Measurements from ENCODE around the gene SUPV3L1. TPM values are rescaled to one million over a fixed set of nuclear protein-coding genes. Genes with fewer than 3 reads are reported as not detected.

The SUPV3L1 gene
- polyA plus RNA-seq, 1 donor (not counting 4 experiments of a cell fraction or from before 2014, with no cell fraction given), result 34.1 TPM

DNA sequence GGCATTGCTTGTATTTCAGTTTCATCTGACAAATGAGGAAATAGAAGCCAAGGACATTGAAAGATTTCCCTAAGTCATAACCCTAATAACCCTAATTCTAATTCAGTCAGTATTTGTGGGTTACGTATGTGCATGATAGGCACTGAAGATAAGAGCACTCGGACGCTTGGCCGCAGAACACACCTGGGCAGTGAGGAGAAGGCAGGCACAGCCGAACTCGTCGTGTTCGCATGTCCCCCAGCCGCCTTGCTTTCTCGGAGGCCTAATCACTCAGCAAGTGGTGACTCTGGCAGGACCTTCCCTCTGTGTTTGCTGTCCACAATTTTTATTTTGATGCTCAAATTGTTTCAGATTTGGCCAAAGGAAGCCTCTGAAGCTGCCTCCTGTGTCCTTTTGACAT is 63.8 kb downstream of the SUPV3L1 start:
- H3K4me1 ChIP-seq (ENCODE audit: control insufficient read depth, extremely low read depth, insufficient read depth, low read length), result peaks cover 16% of the 10 kb centered on the region
- H3K27me3 ChIP-seq (ENCODE audit: control insufficient read depth, extremely low read depth, insufficient read depth, low read length), result no peaks in the 10 kb centered on the region
- no peak overlapping the region for H2AFZ ChIP-seq (ENCODE audit: control insufficient read depth, low read length)
- H3K4me3 ChIP-seq (ENCODE audit: control insufficient read depth in 2 of 3, extremely low read depth in 1 of 3, insufficient read depth in 2 of 3, low read depth in 1 of 3, low read length in 3 of 3), result no peak overlapping the region
- TF ChIP-seq, protein P1, sequence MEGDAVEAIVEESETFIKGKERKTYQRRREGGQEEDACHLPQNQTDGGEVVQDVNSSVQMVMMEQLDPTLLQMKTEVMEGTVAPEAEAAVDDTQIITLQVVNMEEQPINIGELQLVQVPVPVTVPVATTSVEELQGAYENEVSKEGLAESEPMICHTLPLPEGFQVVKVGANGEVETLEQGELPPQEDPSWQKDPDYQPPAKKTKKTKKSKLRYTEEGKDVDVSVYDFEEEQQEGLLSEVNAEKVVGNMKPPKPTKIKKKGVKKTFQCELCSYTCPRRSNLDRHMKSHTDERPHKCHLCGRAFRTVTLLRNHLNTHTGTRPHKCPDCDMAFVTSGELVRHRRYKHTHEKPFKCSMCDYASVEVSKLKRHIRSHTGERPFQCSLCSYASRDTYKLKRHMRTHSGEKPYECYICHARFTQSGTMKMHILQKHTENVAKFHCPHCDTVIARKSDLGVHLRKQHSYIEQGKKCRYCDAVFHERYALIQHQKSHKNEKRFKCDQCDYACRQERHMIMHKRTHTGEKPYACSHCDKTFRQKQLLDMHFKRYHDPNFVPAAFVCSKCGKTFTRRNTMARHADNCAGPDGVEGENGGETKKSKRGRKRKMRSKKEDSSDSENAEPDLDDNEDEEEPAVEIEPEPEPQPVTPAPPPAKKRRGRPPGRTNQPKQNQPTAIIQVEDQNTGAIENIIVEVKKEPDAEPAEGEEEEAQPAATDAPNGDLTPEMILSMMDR (optimal IDR thresholded peaks at IDR 0.05 in 1 of 3, IDR thresholded peaks at IDR 0.05 in 1 of 3, conservative IDR thresholded peaks at IDR 0.05 in 1 of 3; ENCODE audit: extremely low read depth in 1 of 3, insufficient read depth in 2 of 3, low read length in 3 of 3), result no peak
- TF ChIP-seq EZH2 (IDR thresholded peaks at IDR 0.05; ENCODE audit: low read length), result no peak
- H3K79me2 ChIP-seq (ENCODE audit: control insufficient read depth, insufficient read depth, low read length), result no peaks in the 10 kb centered on the region
- no peak overlapping the region for H3K4me2 ChIP-seq (ENCODE audit: control insufficient read depth, extremely low read depth, insufficient read depth, low read depth, low read length)
- H3K27ac ChIP-seq (ENCODE audit: control insufficient read depth, insufficient read depth, low read length), result no peak overlapping the region
- no peaks in the 10 kb centered on the region for H3K36me3 ChIP-seq (ENCODE audit: control insufficient read depth in 2 of 2, extremely low read depth in 1 of 2, insufficient read depth in 2 of 2, low read length in 2 of 2)
- H3K9me1 ChIP-seq (ENCODE audit: control insufficient read depth, extremely low read depth, insufficient read depth, low read length), result no peaks in the 10 kb centered on the region
- FAIRE-seq, result no peak
- no peak for DNase-seq (ENCODE audit: low read depth, low spot score)
- no peak overlapping the region for H3K9ac ChIP-seq (ENCODE audit: control insufficient read depth, extremely low read depth, insufficient read depth, low read length)
- no peaks in the 10 kb centered on the region for H3K9me3 ChIP-seq (ENCODE audit: control insufficient read depth, low read depth, low read length)
- dilution Hi-C loops (cut with MboI; ENCODE audit: extremely low pct_ligation_motif_present, low sequenced_read_pairs), result no loop called here
- no peaks in the 10 kb centered on the region for H4K20me1 ChIP-seq (ENCODE audit: control insufficient read depth, extremely low read depth, insufficient read depth, low read length)

DNA sequence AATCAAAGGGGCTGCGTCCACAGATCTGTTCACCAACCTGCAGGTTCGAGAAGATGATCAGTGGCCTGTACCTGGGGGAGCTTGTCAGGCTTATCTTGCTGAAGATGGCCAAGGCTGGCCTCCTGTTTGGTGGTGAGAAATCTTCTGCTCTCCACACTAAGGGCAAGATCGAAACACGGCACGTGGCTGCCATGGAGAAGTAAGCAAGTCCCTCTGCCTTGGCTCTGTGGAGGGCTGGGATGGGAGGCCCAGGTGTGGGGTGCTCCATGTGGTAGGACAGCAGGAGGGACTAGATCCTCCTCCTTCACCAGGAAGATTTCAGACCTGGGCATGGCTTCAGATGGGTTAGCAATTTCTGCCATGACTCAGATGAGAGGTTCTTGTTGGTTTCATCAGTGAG is 66.0 kb downstream of the SUPV3L1 start:
- no peak for FAIRE-seq
- Histone ChIP-seq H3K9me3 (ENCODE audit: control insufficient read depth, low read depth, low read length) (no peaks in the 10 kb centered on the region), H3K79me2 (ENCODE audit: control insufficient read depth, insufficient read depth, low read length) (no peaks in the 10 kb centered on the region), H3K9me1 (ENCODE audit: control insufficient read depth, extremely low read depth, insufficient read depth, low read length) (no peaks in the 10 kb centered on the region), H2AFZ (ENCODE audit: control insufficient read depth, low read length) (no peak overlapping the region), H3K36me3 (ENCODE audit: control insufficient read depth in 2 of 2, extremely low read depth in 1 of 2, insufficient read depth in 2 of 2, low read length in 2 of 2) (no peaks in the 10 kb centered on the region), H3K27ac (ENCODE audit: control insufficient read depth, insufficient read depth, low read length) (no peak overlapping the region), H3K27me3 (ENCODE audit: control insufficient read depth, extremely low read depth, insufficient read depth, low read length) (no peaks in the 10 kb centered on the region), H3K4me1 (ENCODE audit: control insufficient read depth, extremely low read depth, insufficient read depth, low read length) (peaks cover 8% of the 10 kb centered on the region), H3K4me3 (ENCODE audit: control insufficient read depth in 2 of 3, extremely low read depth in 1 of 3, insufficient read depth in 2 of 3, low read depth in 1 of 3, low read length in 3 of 3) (no peak overlapping the region), H3K9ac (ENCODE audit: control insufficient read depth, extremely low read depth, insufficient read depth, low read length) (no peak overlapping the region), H4K20me1 (ENCODE audit: control insufficient read depth, extremely low read depth, insufficient read depth, low read length) (no peaks in the 10 kb centered on the region), H3K4me2 (ENCODE audit: control insufficient read depth, extremely low read depth, insufficient read depth, low read depth, low read length) (no peak overlapping the region)
- no peak for DNase-seq (ENCODE audit: low read depth, low spot score)
- dilution Hi-C loops (cut with MboI; ENCODE audit: extremely low pct_ligation_motif_present, low sequenced_read_pairs), result no loop called here
- no peak for TF ChIP-seq EZH2 (IDR thresholded peaks at IDR 0.05; ENCODE audit: low read length)
- TF ChIP-seq, protein P1 (optimal IDR thresholded peaks at IDR 0.05 in 1 of 3, IDR thresholded peaks at IDR 0.05 in 1 of 3, conservative IDR thresholded peaks at IDR 0.05 in 1 of 3; ENCODE audit: extremely low read depth in 1 of 3, insufficient read depth in 2 of 3, low read length in 3 of 3), result no peak

All from keratinocyte (primary cell).